Activated CD8-positive, alpha-beta memory T cell treated with anti-CD3 and anti-CD28 coated beads for 36 hours (primary cell): ENCODE measurements around the gene ZNF101. TPM values are rescaled to one million over a fixed set of nuclear protein-coding genes. Genes with fewer than 3 reads are reported as not detected.

ENCODE experiments used
- total RNA-seq, 2 experiments: library from RNA; stranded (reverse); gene quantifications; one replicate each; pipeline ENCODE4 v1.2.3, GENCODE V29; 2021

Gene ZNF101
- total RNA-seq, 2 experiments from 2014 or later, result 63.9 to 65.7 TPM

Other genes with a start within 250 kb of the ZNF101 start
- gene TSSK6, start 153.3 kb upstream of the ZNF101 start, total RNA-seq, result 1 to 10 TPM; 2.5 to 2.8 TPM
- 100 to 1,000 TPM; 337 to 339 TPM for gene NDUFA13, start 152.6 kb upstream of the ZNF101 start, total RNA-seq
- 1 to 10 TPM; 7.3 to 8.8 TPM for gene YJEFN3, start 139.9 kb upstream of the ZNF101 start, total RNA-seq
- under 1 TPM; 0.15 to 0.30 TPM for gene CILP2, start 130.6 kb upstream of the ZNF101 start, total RNA-seq
- gene PBX4, start 50.2 kb upstream of the ZNF101 start, total RNA-seq, result 10 to 100 TPM; 13.6 to 14.9 TPM
- gene LPAR2, start 40.6 kb upstream of the ZNF101 start, total RNA-seq, result 10 to 100 TPM; 24.9 to 25.5 TPM
- gene GMIP, start 25.2 kb upstream of the ZNF101 start, total RNA-seq, result 10 to 100 TPM; 58.1 to 60.9 TPM
- 10 to 100 TPM; 88.6 to 96.1 TPM for gene ATP13A1, start 5.2 kb upstream of the ZNF101 start, total RNA-seq
- 1 to 10 TPM; 5.6 to 5.7 TPM for gene ZNF14, start 64.3 kb downstream of the ZNF101 start, total RNA-seq
- 10 to 100 TPM; 21.7 to 25.2 TPM for gene ZNF506, start 152.9 kb downstream of the ZNF101 start, total RNA-seq
- 10 to 100 TPM; 11.9 to 12.1 TPM for gene ZNF253, start 197.0 kb downstream of the ZNF101 start, total RNA-seq
- gene ZNF93, start 232.1 kb downstream of the ZNF101 start, total RNA-seq, result 1 to 10 TPM; 8.7 to 9.3 TPM